GM23248 (cell line): Measurements from ENCODE around the gene TVP23A. TPM values are rescaled to one million over a fixed set of nuclear protein-coding genes. Genes with fewer than 3 reads are reported as not detected.

Experiments
- DNase-seq: peaks from one replicate; pipeline ENCODE4 v3.0.0-alpha.2; 2015
- H2AFZ ChIP-seq: fragments of 200-600 bp; sonication (generic); 2 replicates; pipeline ENCODE4 v1.6.1; 2016; ENCODE audit warnings: antibody characterized with exemption
- H3F3A ChIP-seq: fragments of 200-600 bp; sonication (generic); 2 replicates; pipeline ENCODE4 v1.6.1; 2016; ENCODE audit warnings: mild to moderate bottlenecking, antibody characterized with exemption, mixed run types; ENCODE audit not compliant: insufficient read depth
- H3K27ac ChIP-seq: fragments of 200-600 bp; sonication (generic); 2 replicates; pipeline ENCODE4 v1.5.1; 2016; ENCODE audit warnings: mild to moderate bottlenecking
- H3K27me3 ChIP-seq: fragments of 200-600 bp; sonication (generic); replicated peaks from 2 replicates; pipeline ENCODE4 v1.6.1; 2016; ENCODE audit warnings: mild to moderate bottlenecking; ENCODE audit not compliant: insufficient read depth
- H3K36me3 ChIP-seq: fragments of 200-600 bp; sonication (generic); 2 replicates; pipeline ENCODE4 v1.6.1; 2016; ENCODE audit warnings: low read depth, mild to moderate bottlenecking
- H3K4me1 ChIP-seq: fragments of 200-600 bp; sonication (generic); 2 replicates; pipeline ENCODE4 v1.6.1; 2016; ENCODE audit warnings: mild to moderate bottlenecking; ENCODE audit not compliant: insufficient read depth
- H3K4me2 ChIP-seq: fragments of 200-600 bp; sonication (generic); one replicate; pipeline ENCODE4 v1.6.1; 2016; ENCODE audit warnings: mild to moderate bottlenecking; ENCODE audit not compliant: unreplicated experiment
- H3K4me3 ChIP-seq: fragments of 200-600 bp; sonication (generic); 2 replicates; pipeline ENCODE4 v1.5.1; 2016; ENCODE audit warnings: mild to moderate bottlenecking
- H3K79me2 ChIP-seq: fragments of 200-600 bp; sonication (generic); 2 replicates; pipeline ENCODE4 v1.6.1; 2016; ENCODE audit warnings: mild to moderate bottlenecking; ENCODE audit not compliant: insufficient read depth
- H3K9ac ChIP-seq: fragments of 200-600 bp; sonication (generic); 2 replicates; pipeline ENCODE4 v1.6.1; 2016; ENCODE audit warnings: mild to moderate bottlenecking
- H3K9me2 ChIP-seq: fragments of 200-600 bp; sonication (generic); 2 replicates; pipeline ENCODE4 v1.6.1; 2016; ENCODE audit warnings: mixed run types, mild to moderate bottlenecking, moderate library complexity; ENCODE audit not compliant: insufficient read depth
- H3K9me3 ChIP-seq: fragments of 200-600 bp; sonication (generic); one replicate; pipeline ENCODE4 v1.6.1; 2017; ENCODE audit warnings: low read depth
- H4K20me1 ChIP-seq: fragments of 200-600 bp; sonication (generic); 2 replicates; pipeline ENCODE4 v1.6.0; 2016; ENCODE audit not compliant: insufficient read depth
- EZH2 ChIP-seq: fragments of 200-600 bp; sonication (generic); IDR thresholded peaks from 2 replicates; pipeline ENCODE4 v1.6.1; 2018; ENCODE audit warnings: antibody characterized with exemption, mild to moderate bottlenecking; ENCODE audit not compliant: insufficient read depth, poor library complexity, severe bottlenecking
- EZH2phosphoT487 ChIP-seq: fragments of 200-600 bp; sonication (generic); IDR thresholded peaks from 2 replicates; pipeline ENCODE4 v1.6.1; 2018; ENCODE audit warnings: antibody characterized with exemption, moderate library complexity, mild to moderate bottlenecking, low read depth; ENCODE audit not compliant: insufficient read depth
- WGBS, 2 experiments: methylation state at CpG; one replicate each; pipeline ENCODE4 v1.1.6; 2015 to 2017; ENCODE audit warnings: low lambda C conversion rate in 2 of 2, low coverage in 1 of 2; ENCODE audit errors: missing lambda C conversion rate in 2 of 2; 5-methylcytosine and 5-hydroxymethylcytosine counted together
- in situ Hi-C: fragments of 300-500 bp; cut with MboI; formaldehyde crosslinking; loops from 2 replicates; pipeline ENCODE4 v1.15.0; 2020
- polyA plus RNA-seq: library from polyadenylated mRNA; unstranded; fragments of >200 nt; fragmentation: Nextera tagmentation; extraction: Ambion mirVana; gene quantifications from 2 replicates; pipeline ENCODE4 v1.2.1, GENCODE V29; 2016
- total RNA-seq: library from RNA; depleted of rRNA; stranded (reverse); fragments of >200 nt; shearing (Covaris generic); gene quantifications from 2 replicates; pipeline ENCODE4 v1.2.3, GENCODE V29; 2014

Gene TVP23A
- total and polyA plus RNA-seq, 2 experiments from 2014 or later = 0.13 TPM; not detected in 1

GRCh38 chr16:10852948-10853347 lies 34.4 kb upstream of the TVP23A start:
- 77 to 85% methylated on average over 5 of the region's 5 CpGs for WGBS, 2 experiments
- in situ Hi-C loops = no loop called here
- DNase-seq = no peak
- Histone ChIP-seq H4K20me1 (no peaks in the 10 kb centered on the region), H3K4me3 (no peak overlapping the region), H3K9me3 (no peaks in the 10 kb centered on the region), H3K4me2 (no peak overlapping the region), H3F3A (no peaks in the 10 kb centered on the region), H2AFZ (no peak overlapping the region), H3K4me1 (no peaks in the 10 kb centered on the region), H3K36me3 (no peaks in the 10 kb centered on the region), H3K9me2 (no peaks in the 10 kb centered on the region), H3K27ac (no peak overlapping the region), H3K79me2 (no peaks in the 10 kb centered on the region), H3K27me3 (0 out of 2 replicates have a peak, but pooled peaks cover 6% of the 10 kb centered on the region), H3K9ac (no peak overlapping the region)
- no peak for TF ChIP-seq EZH2phosphoT487
- TF ChIP-seq EZH2 = no peak

- Histone ChIP-seq H2AFZ (no peak overlapping the region), H3K4me1 (no peaks in the 10 kb centered on the region), H3K9me2 (no peaks in the 10 kb centered on the region), H3K27me3 (0 out of 2 replicates have a peak, but pooled peaks cover 7% of the 10 kb centered on the region), H3K9me3 (no peaks in the 10 kb centered on the region), H3K79me2 (no peaks in the 10 kb centered on the region), H3K36me3 (no peaks in the 10 kb centered on the region), H3K4me3 (no peak overlapping the region), H4K20me1 (no peaks in the 10 kb centered on the region), H3K9ac (no peak overlapping the region), H3F3A (no peaks in the 10 kb centered on the region), H3K27ac (no peak overlapping the region), H3K4me2 (no peak overlapping the region)
- TF ChIP-seq EZH2 (no peak), EZH2phosphoT487 (no peak)
- 61 to 63% methylated on average over 4 of the region's 4 CpGs for WGBS, 2 experiments
- DNase-seq = no peak
- in situ Hi-C loops = no loop called here
These were observed 33.7 kb upstream of the TVP23A start for GRCh38 chr16:10852286-10852685.

- 59% methylated on average over 3 of the region's 3 CpGs for WGBS, 2 experiments
- in situ Hi-C loops = no loop called here
These were observed 32.9 kb upstream of the TVP23A start for GRCh38 chr16:10851512-10851911.

GRCh38 chr16:10850478-10850850 lies 31.9 kb upstream of the TVP23A start:
- in situ Hi-C loops = no loop called here
- Histone ChIP-seq H3K9ac (no peak overlapping the region), H3K27ac (no peak overlapping the region), H3K79me2 (no peaks in the 10 kb centered on the region), H3K4me2 (no peak overlapping the region), H3K4me1 (no peaks in the 10 kb centered on the region), H2AFZ (no peak overlapping the region), H3K9me3 (no peaks in the 10 kb centered on the region), H3K9me2 (no peaks in the 10 kb centered on the region), H4K20me1 (no peaks in the 10 kb centered on the region), H3K4me3 (no peak overlapping the region), H3F3A (no peaks in the 10 kb centered on the region), H3K27me3 (0 out of 2 replicates have a peak, but pooled peaks cover 12% of the 10 kb centered on the region), H3K36me3 (no peaks in the 10 kb centered on the region)
- no peak for DNase-seq
- TF ChIP-seq EZH2 (no peak), EZH2phosphoT487 (no peak)
- WGBS, 2 experiments = 36 to 43% methylated on average over 4 of the region's 4 CpGs

More at GRCh38 chr16:10851512-10851911, 32.9 kb upstream of the TVP23A start:
- H3F3A ChIP-seq = no peaks in the 10 kb centered on the region
- H2AFZ ChIP-seq = no peak overlapping the region
- no peaks in the 10 kb centered on the region for H3K9me2 ChIP-seq
- no peak overlapping the region for H3K4me2 ChIP-seq
- no peaks in the 10 kb centered on the region for H3K36me3 ChIP-seq
- DNase-seq = no peak
- 0 out of 2 replicates have a peak, but pooled peaks cover 9% of the 10 kb centered on the region for H3K27me3 ChIP-seq
- TF ChIP-seq EZH2 = no peak
- TF ChIP-seq EZH2phosphoT487 = no peak
- no peaks in the 10 kb centered on the region for H3K4me1 ChIP-seq
- H3K9me3 ChIP-seq = no peaks in the 10 kb centered on the region
- no peak overlapping the region for H3K4me3 ChIP-seq
- H4K20me1 ChIP-seq = no peaks in the 10 kb centered on the region
- no peak overlapping the region for H3K27ac ChIP-seq
- H3K9ac ChIP-seq = no peak overlapping the region
- no peaks in the 10 kb centered on the region for H3K79me2 ChIP-seq
